Adrenal gland (tissue), 12 donors: Measurements from ENCODE around the gene NRARP. TPM values are rescaled to one million over a fixed set of nuclear protein-coding genes. Genes with fewer than 3 reads are reported as not detected.

ENCODE experiments used
- DNase-seq, 7 donors: peaks; one replicate each; pipeline ENCODE4 v3.0.0-alpha.2; 2019 to 2020
- H3K27ac ChIP-seq, 5 donors: fragments of 200-600 bp; sonication (generic) in 4 of 5; 1 replicate in 3 of 5; 2 replicates in 2 of 5; pipeline versions ENCODE4 v1.5.1 to v1.8.0; 2016 to 2020; ENCODE audit warnings: mild to moderate bottlenecking in 1 of 5
- H3K27me3 ChIP-seq: fragments of 200-600 bp; 2 replicates; pipeline ENCODE4 v1.8.0; 2021
- H3K36me3 ChIP-seq, 2 donors: fragments of 200-600 bp; replicated peaks in 1 of 2; 1 replicate in 1 of 2; 2 replicates in 1 of 2; pipeline versions ENCODE4 v1.5.1 to v1.8.0; 2018 to 2022
- H3K4me1 ChIP-seq, 2 donors: fragments of 200-600 bp; replicated peaks in 1 of 2; 1 replicate in 1 of 2; 2 replicates in 1 of 2; pipeline versions ENCODE4 v1.5.1 to v1.8.0; 2018 to 2021
- H3K4me3 ChIP-seq, 4 donors: fragments of 200-600 bp; sonication (generic) in 3 of 4; one replicate each; pipeline ENCODE4 v1.5.1; 2016 to 2018
- H3K9me3 ChIP-seq, 3 donors: fragments of 200-600 bp; sonication (generic) in 1 of 3; replicated peaks in 1 of 3; 1 replicate in 2 of 3; 2 replicates in 1 of 3; pipeline versions ENCODE4 v1.5.1 to v1.8.0; 2016 to 2021
- CTCF ChIP-seq, 6 experiments: fragments of 450-650 bp in 4 of 6; fragments of 200-600 bp in 2 of 6; sonication (generic) in 1 of 6; IDR thresholded peaks; 1 replicate in 5 of 6; 2 replicates in 1 of 6; pipeline versions ENCODE4 v1.5.1 to v1.8.0; 2016 to 2021; ENCODE audit warnings: antibody characterized with exemption in 6 of 6, mild to moderate bottlenecking in 2 of 6, moderate library complexity in 1 of 6
- POLR2A ChIP-seq, 2 donors: fragments of 450-650 bp; IDR thresholded peaks; one replicate each; pipeline ENCODE4 v1.6.1; 2017; ENCODE audit warnings: antibody characterized with exemption in 2 of 2, mild to moderate bottlenecking in 2 of 2, moderate library complexity in 1 of 2
- WGBS, 4 donors: extraction: QIAGEN DNeasy Blood & Tissue Kit in 2 of 4; methylation state at CpG; one replicate each; pipeline versions ENCODE4 v1.1.5 to v1.1.7; 2013 to 2017; 5-methylcytosine and 5-hydroxymethylcytosine counted together
- intact Hi-C, 2 donors: fragments of 100-400 bp; cut with DNase I; formaldehyde crosslinking; loops; one replicate each; pipeline versions ENCODE4 v1.14.1 to v1.15.0; 2022 to 2023
- polyA plus RNA-seq, 3 donors: library from polyadenylated mRNA; stranded (reverse); fragments of 200-250 nt in 2 of 3; fragments of 350-450 nt in 1 of 3; fragmentation: Illumina TruSeq in 1 of 3; extraction: RNeasy Lipid Tissue Mini Kit (QIAGEN cat#74804) in 1 of 3; gene quantifications; one replicate each; pipeline ENCODE4 v1.2.3, GENCODE V29; 2013 to 2014
- total RNA-seq, 9 donors: library from RNA; depleted of rRNA in 4 of 9; stranded (reverse); fragments of >200 nt in 4 of 9; fragments of 120-200 nt in 1 of 9; fragmentation: NEBNext Ultra II Directional in 1 of 9; extraction: Animal tissue kit (Norgen Biotek cat#: 25700) in 1 of 9; gene quantifications; one replicate each; pipeline versions ENCODE4 v1.1.0 to v1.2.4, GENCODE V29; 2013 to 2023
- donor health status: healthy with polysubstance abuse.
- donor health status: Bipolar disorder and iron deficiency.
- donor health status: DM: yes; HTN: yes; CAD: no.
- donor health status: DM: no; HTN: no; CAD: no.
- donor health status: DM: no; HTN: no; CAD: no.
- donor health status: DM: yes; HTN: yes; CAD: no.

NRARP gene
- total and polyA plus RNA-seq, 12 donors: 0.59 to 11.2 (median 2.7) TPM

GRCh38 chr9:137295849-137296669, 6.0 kb downstream of the NRARP start:
- H3K27me3 ChIP-seq: peaks cover 26% of the 10 kb centered on the region
- H3K36me3 ChIP-seq: no peaks in the 10 kb centered on the region
- peaks cover 3 to 20% of the 10 kb centered on the region in 2 donors for H3K4me1 ChIP-seq
- no peaks in the 10 kb centered on the region for H3K9me3 ChIP-seq
- H3K27ac ChIP-seq: peak overlapping the region in 3 of 5 donors; percentile 10 to 77 (median 63)
- peak overlapping the region in 1 of 4 donors; percentile 60 for H3K4me3 ChIP-seq
- 7 to 21% (median 9%) methylated on average over 16 to 77 of the region's 78 CpGs for WGBS, 4 donors
- intact Hi-C loops: loop anchor here (2.0 to 10.0 kb wide), 3 partner anchors 111 to 229 kb away; no protein-coding TSS in a partner anchor
- TF ChIP-seq CTCF (IDR thresholded peaks at IDR 0.05) (no peak), POLR2A (IDR thresholded peaks at IDR 0.05) (no peak)
- no peak for DNase-seq

GRCh38 chr9:137295238-137295811, 6.7 kb downstream of the NRARP start:
- 0 to 5% (median 2%) methylated on average over 2 to 76 of the region's 76 CpGs for WGBS, 4 donors
- H3K27ac ChIP-seq: peak overlapping the region in 1 of 5 donors; percentile 77
- TF ChIP-seq CTCF (IDR thresholded peaks at IDR 0.05) (peak in 3 of 6 experiments; percentile 62 to 85 (median 81)), POLR2A (IDR thresholded peaks at IDR 0.05) (no peak)
- peak overlapping the region in 1 of 4 donors; percentile 60 for H3K4me3 ChIP-seq
- no peaks in the 10 kb centered on the region for H3K9me3 ChIP-seq
- peaks cover 26% of the 10 kb centered on the region for H3K27me3 ChIP-seq
- intact Hi-C loops: loop anchor here in 1 of 2 donors (5.0 to 10.0 kb wide), 2 partner anchors 112 to 229 kb away; no protein-coding TSS in a partner anchor
- H3K4me1 ChIP-seq: peaks cover 3 to 13% of the 10 kb centered on the region in 2 donors
- H3K36me3 ChIP-seq: no peaks in the 10 kb centered on the region
- DNase-seq: peak in 1 of 7 donors; percentile 35

GRCh38 chr9:137294681-137295237, 7.3 kb downstream of the NRARP start:
- intact Hi-C loops: loop anchor here in 1 of 2 donors (5.0 to 10.0 kb wide), 2 partner anchors 113 to 230 kb away; no protein-coding TSS in a partner anchor
- no peaks in the 10 kb centered on the region for H3K9me3 ChIP-seq
- no peak overlapping the region for H3K27ac ChIP-seq
- DNase-seq: no peak
- peaks cover 3 to 13% of the 10 kb centered on the region in 2 donors for H3K4me1 ChIP-seq
- no peaks in the 10 kb centered on the region for H3K36me3 ChIP-seq
- peaks cover 23% of the 10 kb centered on the region for H3K27me3 ChIP-seq
- TF ChIP-seq CTCF (IDR thresholded peaks at IDR 0.05) (no peak), POLR2A (IDR thresholded peaks at IDR 0.05) (no peak)
- peak overlapping the region in 1 of 4 donors; percentile 60 for H3K4me3 ChIP-seq
- 0 to 36% (median 22%) methylated on average over 1 to 35 of the region's 35 CpGs for WGBS, 4 donors
